Lower leg skin (tissue), 4 donors: ENCODE measurements around the gene SCUBE3. TPM values are rescaled to one million over a fixed set of nuclear protein-coding genes. Genes with fewer than 3 reads are reported as not detected.

Experiments used
- DNase-seq, 2 donors: peaks; one replicate each; pipeline ENCODE4 v3.0.0-alpha.2; 2019; ENCODE audit warnings: low spot score in 2 of 2
- H3K4me3 ChIP-seq: fragments of 200-600 bp; sonication (generic); 2 replicates; pipeline ENCODE4 v1.5.1; 2017; ENCODE audit warnings: mild to moderate bottlenecking, low read depth; ENCODE audit not compliant: poor library complexity, severe bottlenecking
- CTCF ChIP-seq, 3 donors: fragments of 450-650 bp; IDR thresholded peaks; one replicate each; pipeline ENCODE4 v1.5.1; 2016; ENCODE audit warnings: antibody characterized with exemption in 3 of 3, mild to moderate bottlenecking in 3 of 3, moderate library complexity in 2 of 3
- POLR2A ChIP-seq, 2 donors: fragments of 450-650 bp; IDR thresholded peaks; one replicate each; pipeline ENCODE4 v1.6.1; 2016 to 2017; ENCODE audit warnings: antibody characterized with exemption in 2 of 2, mild to moderate bottlenecking in 1 of 2, moderate library complexity in 1 of 2
- WGBS, 2 donors: methylation state at CpG; one replicate each; pipeline ENCODE4 v1.1.5; 2018; 5-methylcytosine and 5-hydroxymethylcytosine counted together
- intact Hi-C: fragments of 100-400 bp; cut with DNase I; formaldehyde crosslinking; loops from one replicate; pipeline ENCODE4 v1.15.0; 2023; ENCODE audit warnings: low total_unique reads
- total RNA-seq, 4 donors: library from RNA; depleted of rRNA; stranded (reverse); fragments of >200 nt; gene quantifications; one replicate each; pipeline ENCODE4 v1.1.0, GENCODE V29; 2016

Gene SCUBE3
- total RNA-seq, 4 donors from 2014 or later, result 0.13 to 0.91 (median 0.39) TPM; not detected in 1

- TF ChIP-seq CTCF (IDR thresholded peaks at IDR 0.05), result peak in 1 of 3 donors; percentile 98
- peak in 1 of 2 donors; percentile 36 for TF ChIP-seq POLR2A (IDR thresholded peaks at IDR 0.05)
- intact Hi-C loops, result no loop called here
- peak within 1 kb of the TSS; percentile 79 for H3K4me3 ChIP-seq
- peak; percentile 96 to 100 for DNase-seq
- WGBS, 2 donors, result 0 to 1% methylated on average over 74 to 75 of the region's 82 CpGs
Measured at GRCh38 chr6:35259194-35259947, 45.6 kb downstream of the SCUBE3 start, which contains the start of gene ZNF76. Gene ZNF76 (plus strand): TSS chr6:35259735. CDS start chr6:35281152, 21,417 bp downstream.

DNA sequence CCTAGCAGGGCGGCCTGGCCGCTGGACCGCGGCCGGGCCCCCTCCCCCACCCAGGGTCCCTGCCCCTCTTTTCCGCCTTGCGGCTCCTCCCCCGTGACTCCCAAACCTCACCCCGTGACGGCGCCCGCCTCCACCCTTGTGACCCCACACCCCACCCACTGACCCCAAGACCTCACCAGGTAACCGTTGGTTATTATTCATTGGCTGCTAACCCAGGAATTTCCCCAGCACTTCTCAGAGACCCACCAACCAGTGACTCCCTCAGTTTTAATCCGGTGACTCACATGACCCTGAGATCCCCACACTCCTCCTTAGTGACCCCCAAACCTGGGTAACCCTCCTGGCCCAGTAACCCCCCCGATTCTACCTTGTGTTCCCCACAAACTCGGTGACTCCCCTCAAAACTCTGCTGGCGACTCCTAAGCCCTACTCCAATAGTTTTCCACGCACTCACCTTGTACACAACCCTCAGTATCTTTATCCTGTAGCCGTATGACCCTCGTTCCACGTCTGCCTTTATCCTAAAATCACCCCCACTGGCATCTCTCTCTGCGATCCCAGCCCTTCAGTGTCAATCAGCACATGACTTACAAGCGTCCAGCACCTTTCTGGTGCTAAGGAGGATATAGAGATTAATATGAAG, 46.3 kb downstream of the SCUBE3 start:
- peak overlapping the region; percentile 79 for H3K4me3 ChIP-seq
- peak; percentile 68 to 95 for DNase-seq
- intact Hi-C loops, result no loop called here
- no peak for TF ChIP-seq POLR2A (IDR thresholded peaks at IDR 0.05)
- no peak for TF ChIP-seq CTCF (IDR thresholded peaks at IDR 0.05)
- WGBS, 2 donors, result 4 to 7% methylated on average over 16 to 22 of the region's 23 CpGs

DNA sequence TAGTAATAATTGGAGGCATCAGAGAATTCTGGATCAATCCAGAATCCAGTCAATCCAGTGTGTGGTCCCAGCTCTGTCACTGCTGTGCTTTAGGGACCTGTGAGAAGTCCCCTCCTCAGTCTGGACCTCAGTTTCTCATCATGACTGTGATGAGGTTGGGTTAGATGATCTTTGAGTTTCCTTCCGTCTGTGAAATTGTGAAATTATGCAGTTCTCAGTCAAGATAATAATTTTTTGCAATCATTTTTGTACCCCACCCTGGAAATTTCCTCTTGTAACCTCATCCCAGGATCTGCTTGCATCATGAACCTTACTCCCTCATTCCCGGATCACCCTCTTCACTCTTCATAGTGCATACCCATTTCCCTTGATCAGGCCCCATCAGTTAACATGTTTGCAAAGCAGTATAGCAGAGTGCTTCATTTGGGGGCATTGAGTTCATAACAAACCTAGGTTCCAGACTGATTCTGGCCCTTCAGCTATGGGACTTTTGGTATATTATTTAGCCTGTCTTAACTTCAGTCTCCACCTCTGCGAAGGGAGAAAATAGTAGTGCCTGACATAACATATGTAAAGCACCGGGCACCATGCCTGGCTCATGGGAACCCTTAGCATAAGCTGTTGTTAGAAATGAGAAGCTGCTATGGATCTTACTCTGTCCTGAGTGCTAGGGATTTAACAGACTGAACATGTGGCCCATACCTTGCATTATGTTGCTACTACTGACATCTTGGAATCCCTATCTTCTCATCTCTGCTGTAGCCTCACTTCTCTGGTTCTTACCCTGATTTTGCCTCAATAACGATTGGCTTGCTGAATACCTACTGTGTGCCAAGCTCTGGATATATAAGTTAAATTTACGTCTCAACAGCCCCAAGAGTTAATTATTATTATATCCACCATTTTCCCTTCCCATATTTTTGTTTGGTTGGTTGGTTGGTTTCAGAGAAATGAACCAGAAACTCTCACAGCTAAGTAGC, 47.1 kb downstream of the SCUBE3 start:
- TF ChIP-seq POLR2A (IDR thresholded peaks at IDR 0.05) (no peak), CTCF (IDR thresholded peaks at IDR 0.05) (no peak)
- H3K4me3 ChIP-seq, result no peak overlapping the region
- peak in 1 of 2 donors; percentile 81 for DNase-seq
- WGBS, 2 donors, result 68% methylated on average over 6 of the region's 6 CpGs
- intact Hi-C loops, result no loop called here

DNA sequence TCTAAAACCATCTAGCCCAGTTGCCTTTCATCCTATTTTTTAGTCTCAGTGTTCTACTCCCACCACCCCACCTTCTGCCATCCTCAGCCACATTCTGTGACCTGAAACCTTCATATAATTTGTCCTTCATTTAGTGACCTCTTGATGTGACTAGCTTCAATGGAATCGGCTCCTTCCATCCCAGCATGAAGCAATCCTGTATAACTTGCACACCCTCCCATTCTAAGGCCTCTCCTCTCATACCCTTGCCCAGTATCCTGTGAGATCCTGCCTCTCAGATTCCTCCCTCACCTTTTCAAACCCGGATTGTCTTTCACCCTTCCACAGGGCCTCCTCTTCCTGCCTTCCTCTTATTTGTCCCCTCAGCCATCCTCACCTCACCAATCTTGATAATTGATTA, 48.8 kb downstream of the SCUBE3 start:
- no peak overlapping the region for H3K4me3 ChIP-seq
- TF ChIP-seq POLR2A (IDR thresholded peaks at IDR 0.05), result no peak
- TF ChIP-seq CTCF (IDR thresholded peaks at IDR 0.05), result no peak
- WGBS, 2 donors, result 32 to 73% methylated on average over 1 to 2 of the region's 2 CpGs
- peak in 1 of 2 donors; percentile 45 for DNase-seq
- intact Hi-C loops, result no loop called here

DNA sequence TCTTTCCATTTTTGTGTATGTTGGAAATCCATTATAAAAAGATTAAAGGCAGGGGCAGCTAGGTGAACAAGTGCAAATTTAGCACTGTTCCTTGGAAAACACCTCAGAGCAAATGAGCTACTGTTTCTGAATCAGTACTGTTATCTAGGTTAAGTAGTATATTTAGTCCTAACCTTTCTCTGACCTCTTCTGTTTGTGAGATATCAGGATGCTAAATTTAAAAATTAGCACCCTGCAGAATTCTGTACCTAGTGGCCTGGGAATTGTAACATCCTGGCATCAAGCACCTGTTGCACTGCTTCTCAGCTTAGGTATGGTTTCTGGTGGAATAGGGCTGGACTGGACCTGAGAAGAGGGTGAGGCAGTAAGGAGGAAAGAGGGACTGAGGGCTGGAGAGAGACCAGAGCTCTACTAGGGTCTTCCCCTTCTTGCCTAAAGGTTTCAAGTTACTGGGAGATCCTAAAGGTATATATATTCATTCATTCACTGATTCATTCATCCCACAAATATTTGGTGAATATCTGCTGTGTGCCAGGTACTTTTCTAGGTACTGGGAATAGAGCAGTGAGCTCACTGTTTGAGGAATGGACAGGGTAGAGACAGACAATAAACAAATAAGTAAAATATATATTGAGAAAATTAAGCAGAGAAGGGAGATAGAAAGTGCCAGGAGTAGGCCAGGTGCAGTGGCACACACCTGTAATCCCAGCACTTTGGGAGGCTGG, 51.0 kb downstream of the SCUBE3 start:
- intact Hi-C loops, result no loop called here
- no peak for DNase-seq
- no peak overlapping the region for H3K4me3 ChIP-seq
- TF ChIP-seq CTCF (IDR thresholded peaks at IDR 0.05), result no peak
- TF ChIP-seq POLR2A (IDR thresholded peaks at IDR 0.05), result no peak
